GM12878 (cell line): ENCODE measurements around the gene NUP62. TPM values are rescaled to one million over a fixed set of nuclear protein-coding genes. Genes with fewer than 3 reads are reported as not detected.

ENCODE experiments used
- ASH2L ChIP-seq: fragments of 300-600, 200-600 bp; sonication (generic); IDR thresholded peaks from 2 replicates; pipeline ENCODE4 v1.6.1; 2017; ENCODE audit warnings: low read depth, mild to moderate bottlenecking, borderline replicate concordance
- CEBPZ ChIP-seq: fragments of 150-350 bp; IDR thresholded peaks from 2 replicates; pipeline ENCODE4 v1.6.1; 2016; ENCODE audit warnings: low read depth, low read length
- CUX1 ChIP-seq: IDR thresholded peaks from 2 replicates; pipeline ENCODE4 v1.6.1; 2012; ENCODE audit warnings: improper control_type of control experiment, low read depth, low read length; ENCODE audit not compliant: insufficient replicate concordance
- EGR1 ChIP-seq, 2 experiments: IDR thresholded peaks; 1 replicate in 1 of 2; 2 replicates in 1 of 2; pipeline ENCODE4 v1.6.1; 2011 to 2012; ENCODE audit warnings: low read depth in 2 of 2, low read length in 2 of 2, borderline replicate concordance in 1 of 2, mild to moderate bottlenecking in 1 of 2, moderate library complexity in 1 of 2
- EZH2 ChIP-seq: IDR thresholded peaks from 2 replicates; pipeline ENCODE4 v1.6.1; 2012; ENCODE audit warnings: low read depth, mild to moderate bottlenecking, control low read depth, inconsistent platforms, low read length, borderline replicate concordance; ENCODE audit not compliant: control insufficient read depth
- HDAC6 ChIP-seq: fragments of 200-600 bp; sonication (generic); IDR thresholded peaks from one replicate; pipeline ENCODE4 v1.8.0; 2017; ENCODE audit warnings: antibody characterized with exemption; ENCODE audit not compliant: unreplicated experiment
- HSF1 ChIP-seq: fragments of 150-350 bp; IDR thresholded peaks from 2 replicates; pipeline ENCODE4 v1.6.1; 2014; ENCODE audit warnings: mild to moderate bottlenecking, low read depth, low read length
- MYB ChIP-seq: fragments of 150-350 bp; IDR thresholded peaks from 2 replicates; pipeline ENCODE4 v1.6.1; 2014; ENCODE audit warnings: mild to moderate bottlenecking, low read depth, low read length, borderline replicate concordance
- NFIC ChIP-seq: IDR thresholded peaks from 2 replicates; pipeline ENCODE4 v1.6.1; 2012; ENCODE audit warnings: low read depth, mild to moderate bottlenecking, inconsistent platforms, low read length, moderate library complexity
- NFYB ChIP-seq: IDR thresholded peaks from 2 replicates; pipeline ENCODE4 v1.6.1; 2011; ENCODE audit warnings: low read depth, mild to moderate bottlenecking, low read length, improper control_type of control experiment, moderate library complexity; ENCODE audit not compliant: insufficient read depth
- PAX8 ChIP-seq: fragments of 450-650 bp; IDR thresholded peaks from 2 replicates; pipeline ENCODE4 v1.6.1; 2017; ENCODE audit warnings: mild to moderate bottlenecking, moderate library complexity
- RAD51 ChIP-seq: fragments of 450-650 bp; IDR thresholded peaks from 2 replicates; pipeline ENCODE4 v1.6.1; 2016; ENCODE audit warnings: moderate library complexity, mild to moderate bottlenecking, inconsistent platforms
- SMAD5 ChIP-seq: IDR thresholded peaks from 2 replicates; pipeline ENCODE4 v1.6.1; 2016; ENCODE audit warnings: antibody characterized with exemption, low read depth
- SPI1 ChIP-seq: IDR thresholded peaks from 2 replicates; pipeline ENCODE4 v1.6.1; 2011; ENCODE audit warnings: low read depth, mild to moderate bottlenecking, low read length, moderate library complexity, borderline replicate concordance; ENCODE audit not compliant: insufficient read depth
- SREBF1 ChIP-seq: IDR thresholded peaks from 2 replicates; pipeline ENCODE4 v1.6.1; 2012; ENCODE audit warnings: mild to moderate bottlenecking, low read length
- SRF ChIP-seq, 2 experiments: IDR thresholded peaks; 2 replicates each; pipeline ENCODE4 v1.6.1; 2011; ENCODE audit warnings: low read depth in 2 of 2, low read length in 2 of 2, mild to moderate bottlenecking in 1 of 2, moderate library complexity in 1 of 2
- STAT3 ChIP-seq: IDR thresholded peaks from 2 replicates; pipeline ENCODE4 v1.6.1; 2011; ENCODE audit warnings: low read depth, low read length, improper control_type of control experiment
- ZNF274 ChIP-seq: IDR thresholded peaks from one replicate; pipeline ENCODE4 v1.8.0; 2011; ENCODE audit not compliant: insufficient read length, insufficient read depth
- ZSCAN29 ChIP-seq: fragments of 450-650 bp; IDR thresholded peaks from 2 replicates; pipeline ENCODE4 v1.6.1; 2017; ENCODE audit warnings: mild to moderate bottlenecking, moderate library complexity
- polyA plus RNA-seq, 11 experiments: library from polyadenylated mRNA; depleted of rRNA in 4 of 11; unstranded in 6 of 11; stranded (reverse) in 5 of 11; fragments of >200 nt; fragmentation: Nextera tagmentation in 4 of 11; fragmentation: Illumina TruSeq in 1 of 11; extraction: Ambion mirVana in 4 of 11; extraction: Trizol in 1 of 11; gene quantifications; 1 replicate in 1 of 11; 2 replicates in 10 of 11; pipeline versions ENCODE4 v1.2.1 to v1.2.3, GENCODE V29; 2011 to 2016; ENCODE audit warnings: inconsistent platforms in 2 of 11, missing spikeins in 2 of 11, low read depth in 1 of 11
- total RNA-seq, 4 experiments: library from RNA; depleted of rRNA in 3 of 4; stranded (reverse); fragments of >200 nt in 3 of 4; fragmentation: Illumina TruSeq in 1 of 4; extraction: Trizol in 1 of 4; gene quantifications; 2 replicates each; pipeline versions ENCODE4 v1.2.1 to v1.2.3, GENCODE V29; 2013 to 2021

NUP62 gene
- total and polyA plus RNA-seq, 10 of the 15 experiments (the other 5 are each of a cell fraction or from before 2014, with no cell fraction given): 19.5 to 110 (median 66.9) TPM

DNA sequence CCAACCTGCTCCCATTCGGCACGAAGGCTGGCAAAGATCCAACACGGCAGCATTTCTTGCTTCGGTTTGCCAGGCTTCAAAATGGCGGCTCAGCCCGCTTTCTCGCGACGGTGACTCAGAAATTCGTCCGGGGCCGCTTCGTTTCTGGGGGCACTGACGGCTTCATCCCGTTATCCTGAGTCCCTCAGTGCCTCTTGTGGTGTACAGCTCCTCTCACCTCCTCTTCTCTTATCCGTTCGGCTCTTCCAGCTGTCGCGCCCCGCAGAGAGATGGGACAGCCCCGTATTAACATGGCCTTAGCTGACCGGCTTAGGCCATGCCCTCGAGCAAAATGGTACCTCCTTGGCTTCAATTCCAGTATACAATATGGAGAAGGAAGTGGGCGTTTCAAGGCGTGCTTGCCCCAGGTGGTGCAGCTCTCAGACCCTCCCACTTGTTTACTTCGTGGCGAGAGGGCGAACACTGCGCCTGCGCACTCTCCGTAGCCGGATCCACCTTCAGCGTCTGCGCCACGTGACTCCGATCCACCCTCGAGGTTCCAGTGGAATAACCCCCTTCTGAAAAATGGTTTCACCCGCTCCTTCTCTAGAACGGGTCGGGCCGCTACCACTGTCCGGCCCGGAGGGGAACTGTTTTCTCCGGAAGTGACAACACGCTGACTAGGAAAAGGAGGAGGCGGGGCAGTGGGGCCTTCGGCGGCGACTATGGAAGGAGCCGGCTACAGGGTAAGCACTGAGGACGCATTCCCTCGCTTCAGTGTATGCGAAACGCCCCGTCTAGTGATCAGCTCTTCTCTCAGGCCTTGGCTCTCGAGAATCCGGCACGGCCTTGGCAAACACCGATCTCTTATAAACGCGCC lies 52.1 kb downstream of the NUP62 start, which contains the start of the genes AKT1S1 and TBC1D17 (continued):
- TF ChIP-seq SMAD5: no peak
- no peak for TF ChIP-seq NFYB
- TF ChIP-seq CUX1: no peak
- peak; percentile 95 for TF ChIP-seq SREBF1
- no peak for TF ChIP-seq ZNF274
- TF ChIP-seq HDAC6: no peak
- TF ChIP-seq SPI1: peak; percentile 66; the same call in 1 of the 2 replicates
- TF ChIP-seq MYB: no peak
- TF ChIP-seq SRF (IDR thresholded peaks at IDR 0.05; ENCODE audit: low read depth in 2 of 2, low read length in 2 of 2): 0 out of 4 replicates have a peak, but pooled peaks of 1 of the 2 experiments have one; percentile 7
- TF ChIP-seq STAT3: no peak
- TF ChIP-seq ASH2L: 0 out of 2 replicates have a peak, but pooled peaks have one; percentile 40
- TF ChIP-seq NFIC: no peak
- TF ChIP-seq PAX8: no peak
- TF ChIP-seq EZH2: no peak
- no peak for TF ChIP-seq HSF1
- peak; percentile 98 for TF ChIP-seq RAD51
- TF ChIP-seq EGR1 (IDR thresholded peaks at IDR 0.05; ENCODE audit: borderline replicate concordance in 1 of 2, low read depth in 2 of 2, low read length in 2 of 2): 0 out of 3 replicates have a peak, but pooled peaks of 1 of the 2 experiments have one; percentile 35
- TF ChIP-seq ZSCAN29: no peak
- TF ChIP-seq CEBPZ: no peak
